GM12865 (cell line): Measurements from ENCODE around the gene PABPC1L.

ENCODE experiments used
- DNase-seq: peaks from one replicate; pipeline ENCODE4 v3.0.0; 2010; ENCODE audit warnings: low read depth
- H3K4me3 ChIP-seq: 2 replicates; pipeline ENCODE4 v1.5.1; 2011; ENCODE audit warnings: mild to moderate bottlenecking, low read depth, low read length, control low read depth
- TF ChIP-seq, protein P1 (sequence below): IDR thresholded peaks from 2 replicates; pipeline ENCODE4 v1.5.1; 2011; ENCODE audit warnings: low read length, control low read depth, low read depth, inconsistent platforms; ENCODE audit not compliant: insufficient read depth; ENCODE audit errors: missing control alignments

The PABPC1L gene

DNA sequence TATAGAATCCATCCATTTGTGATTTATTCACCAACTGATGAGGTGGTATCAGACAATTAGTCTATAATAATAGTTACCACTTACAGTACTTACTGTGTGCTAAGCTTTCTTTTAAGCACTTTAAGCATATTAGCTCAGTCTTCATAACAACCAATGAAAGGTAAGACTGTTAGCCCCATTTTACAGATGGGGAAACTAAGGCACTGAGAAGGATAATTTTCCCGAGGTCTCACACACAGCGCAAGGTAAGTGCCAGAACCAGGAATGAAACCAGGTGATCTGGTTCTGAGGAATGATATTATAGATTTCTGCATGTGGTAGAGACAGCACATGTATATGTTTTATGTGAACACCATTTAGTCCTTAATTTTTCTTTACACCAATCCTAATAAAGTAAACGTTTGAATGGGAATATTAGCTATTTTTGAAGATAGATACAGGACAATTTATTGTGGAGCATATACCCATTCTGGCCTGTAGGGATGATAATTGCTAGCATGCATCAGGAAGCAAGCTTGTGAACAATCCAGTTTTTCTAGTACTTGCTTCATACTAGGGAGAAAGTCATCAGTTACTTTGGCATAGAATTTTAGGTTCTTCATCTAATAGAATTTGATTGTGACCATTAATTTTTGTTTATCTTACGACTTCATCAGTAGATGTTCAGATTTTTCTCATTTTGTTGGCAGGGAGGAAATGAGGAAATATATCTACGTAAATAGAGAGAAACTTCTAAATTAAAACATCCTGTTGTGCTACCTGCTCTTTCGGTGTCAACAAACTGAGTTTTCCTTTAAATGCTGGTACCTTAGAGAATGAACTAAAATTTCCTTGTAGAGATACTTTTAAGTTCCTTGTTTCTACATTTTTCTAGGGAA, 21.4 kb upstream of the PABPC1L start:
- H3K4me3 ChIP-seq = peak overlapping the region; percentile 96
- DNase-seq = peak; percentile 13
- TF ChIP-seq, protein P1, sequence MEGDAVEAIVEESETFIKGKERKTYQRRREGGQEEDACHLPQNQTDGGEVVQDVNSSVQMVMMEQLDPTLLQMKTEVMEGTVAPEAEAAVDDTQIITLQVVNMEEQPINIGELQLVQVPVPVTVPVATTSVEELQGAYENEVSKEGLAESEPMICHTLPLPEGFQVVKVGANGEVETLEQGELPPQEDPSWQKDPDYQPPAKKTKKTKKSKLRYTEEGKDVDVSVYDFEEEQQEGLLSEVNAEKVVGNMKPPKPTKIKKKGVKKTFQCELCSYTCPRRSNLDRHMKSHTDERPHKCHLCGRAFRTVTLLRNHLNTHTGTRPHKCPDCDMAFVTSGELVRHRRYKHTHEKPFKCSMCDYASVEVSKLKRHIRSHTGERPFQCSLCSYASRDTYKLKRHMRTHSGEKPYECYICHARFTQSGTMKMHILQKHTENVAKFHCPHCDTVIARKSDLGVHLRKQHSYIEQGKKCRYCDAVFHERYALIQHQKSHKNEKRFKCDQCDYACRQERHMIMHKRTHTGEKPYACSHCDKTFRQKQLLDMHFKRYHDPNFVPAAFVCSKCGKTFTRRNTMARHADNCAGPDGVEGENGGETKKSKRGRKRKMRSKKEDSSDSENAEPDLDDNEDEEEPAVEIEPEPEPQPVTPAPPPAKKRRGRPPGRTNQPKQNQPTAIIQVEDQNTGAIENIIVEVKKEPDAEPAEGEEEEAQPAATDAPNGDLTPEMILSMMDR = no peak

DNA sequence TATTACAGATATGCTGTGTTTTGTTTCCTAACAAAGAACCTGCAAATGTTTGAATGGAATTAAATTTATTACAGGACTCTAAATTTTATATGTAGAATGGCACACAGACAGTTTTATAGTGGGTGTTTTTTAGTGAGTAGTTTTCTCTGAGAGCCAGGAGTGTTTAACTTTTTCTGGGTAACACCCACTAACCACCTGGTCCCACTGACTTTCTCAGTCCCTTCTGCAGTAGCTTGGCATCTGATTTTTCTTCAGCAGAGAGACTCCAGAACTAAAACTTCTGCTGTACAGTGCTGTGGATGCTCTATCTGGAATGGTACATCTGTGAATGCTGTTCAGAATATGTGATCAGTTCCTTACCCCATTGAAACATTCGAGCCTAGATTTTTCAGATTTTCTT, 18.0 kb upstream of the PABPC1L start:
- TF ChIP-seq, protein P1 = no peak
- H3K4me3 ChIP-seq = no peak overlapping the region
- DNase-seq = no peak

DNA sequence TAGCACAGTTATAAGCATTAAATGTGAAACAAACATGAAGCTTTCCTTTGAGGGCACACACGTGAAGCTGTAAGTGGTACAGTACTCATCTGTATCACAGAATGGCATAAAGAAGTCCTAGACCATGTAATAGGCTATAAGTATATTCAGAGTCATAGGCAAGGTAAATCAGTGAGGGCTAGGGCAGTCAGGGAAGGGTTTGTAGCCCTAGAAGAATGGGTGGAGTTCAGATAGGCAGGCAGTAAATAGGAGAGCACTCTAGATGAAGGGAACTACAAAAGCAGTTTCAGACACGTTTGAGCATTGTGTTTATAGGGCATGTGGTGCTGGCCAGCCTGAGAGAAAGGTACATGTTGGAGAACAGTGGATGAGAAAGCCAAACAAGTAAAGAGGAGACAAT, 14.9 kb upstream of the PABPC1L start:
- no peak overlapping the region for H3K4me3 ChIP-seq
- no peak for DNase-seq
- TF ChIP-seq, protein P1 = no peak

DNA sequence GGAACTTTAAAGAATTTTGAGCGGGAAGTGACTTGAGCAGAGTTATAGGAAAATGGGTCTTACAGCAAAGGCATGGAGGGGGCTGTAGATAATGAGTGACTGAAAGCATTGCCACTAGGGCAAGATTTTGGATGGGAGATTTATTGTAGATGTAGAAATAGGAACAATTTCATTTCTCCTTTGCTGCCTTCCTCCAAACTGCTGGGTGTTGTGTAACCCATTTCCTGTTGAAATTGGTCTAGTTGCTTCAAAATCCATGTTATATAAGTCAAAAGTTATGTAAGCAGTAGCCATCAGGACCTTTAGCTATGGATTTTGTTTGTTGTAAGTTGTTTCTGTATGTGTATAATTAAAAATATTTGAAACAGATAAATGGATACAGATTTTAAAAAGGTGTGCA, 13.3 kb upstream of the PABPC1L start:
- no peak for DNase-seq
- TF ChIP-seq, protein P1 = no peak
- H3K4me3 ChIP-seq = no peak overlapping the region

DNA sequence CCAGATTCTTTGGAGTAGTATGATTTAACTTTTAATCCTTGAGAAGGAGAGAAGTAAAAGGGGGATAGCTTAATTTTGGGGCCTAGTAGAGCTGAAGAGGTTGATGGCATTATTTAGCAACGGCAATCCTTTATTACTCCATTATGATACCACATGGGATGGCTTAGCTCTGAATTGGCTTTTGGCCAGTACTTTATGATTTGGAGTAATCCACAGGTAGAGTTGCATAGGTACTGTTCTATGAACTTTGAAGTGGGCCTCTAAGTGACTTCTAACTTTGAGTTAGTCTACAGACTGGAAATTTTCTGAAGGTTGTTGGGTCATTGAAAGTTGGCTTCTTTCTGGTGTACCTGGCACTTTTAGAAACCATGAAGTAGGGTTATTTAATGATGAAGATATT, 12.7 kb upstream of the PABPC1L start:
- H3K4me3 ChIP-seq = no peak overlapping the region
- TF ChIP-seq, protein P1 = no peak
- no peak for DNase-seq

DNA sequence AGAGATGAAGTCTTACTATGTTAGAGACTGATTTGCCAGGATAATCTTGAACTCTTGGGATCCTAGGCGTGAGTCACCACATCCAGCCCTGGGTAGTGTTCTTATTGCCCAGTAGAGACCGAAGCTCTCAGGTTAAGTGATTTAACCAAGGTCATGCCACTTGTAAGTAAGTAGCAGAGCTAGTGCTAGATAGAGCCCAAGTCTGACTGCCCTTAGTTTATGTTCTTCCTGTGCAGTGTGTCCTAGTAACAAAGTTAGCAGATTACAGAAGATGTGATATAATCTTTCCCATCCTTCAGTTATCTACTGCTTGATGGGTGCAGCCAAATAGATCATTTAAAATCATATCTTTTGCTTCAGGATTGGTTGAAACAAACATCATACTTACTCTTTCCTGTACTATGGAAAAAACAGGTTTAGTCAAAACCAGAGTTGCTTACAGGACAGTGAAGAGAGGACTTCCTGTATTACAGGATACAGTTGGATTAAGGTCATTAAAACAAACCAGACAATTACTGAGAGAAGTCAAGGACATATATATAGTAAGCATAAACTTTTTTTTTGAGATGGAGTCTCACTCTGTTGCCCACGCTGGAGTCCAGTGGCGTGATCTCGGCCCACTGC, 9.5 kb upstream of the PABPC1L start:
- no peak for DNase-seq

More for the DNA sequence above, 9.5 kb upstream of the PABPC1L start:
- TF ChIP-seq, protein P1 = no peak
- H3K4me3 ChIP-seq = no peak overlapping the region
